Epithelial cell of proximal tubule (primary cell): Measurements from ENCODE around the gene SLC27A6. TPM values are rescaled to one million over a fixed set of nuclear protein-coding genes. Genes with fewer than 3 reads are reported as not detected.

Experiments
- DNase-seq: peaks from one replicate; pipeline ENCODE4 v3.0.0-alpha.2; 2011; ENCODE audit warnings: low read depth
- H3K4me3 ChIP-seq: 2 replicates; pipeline ENCODE4 v1.5.1; 2011; ENCODE audit warnings: low read depth, mild to moderate bottlenecking, low read length
- CTCF ChIP-seq: conservative IDR thresholded peaks from 2 replicates; pipeline ENCODE4 v1.5.1; 2012; ENCODE audit warnings: low read depth, mild to moderate bottlenecking, low read length
- total RNA-seq: library from RNA; depleted of rRNA; stranded (reverse); fragments of >200 nt; gene quantifications from 2 replicates; pipeline ENCODE4 v1.2.3, GENCODE V29; 2015

Gene SLC27A6
- total RNA-seq, 1 donor from 2014 or later = not detected

DNA sequence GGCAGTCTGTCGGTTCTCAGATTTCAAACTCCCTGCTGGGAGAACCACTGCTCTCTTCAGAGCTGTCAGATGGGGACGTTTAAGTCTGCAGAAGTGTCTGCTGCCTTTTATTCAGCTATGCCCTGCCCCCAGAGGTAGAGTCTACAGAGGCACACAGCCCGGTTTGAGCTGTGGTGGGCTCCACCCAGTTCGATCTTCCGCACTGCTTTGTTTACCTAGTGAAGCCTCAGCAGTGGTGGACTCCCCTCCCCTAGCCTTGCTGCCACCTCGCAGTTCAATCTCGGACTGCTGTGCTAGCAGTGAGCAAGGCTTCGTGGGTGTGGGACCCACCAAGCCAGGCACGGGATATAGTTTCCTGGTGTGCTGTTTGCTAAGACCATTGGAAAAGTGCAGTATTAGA is 8.0 kb downstream of the SLC27A6 start:
- no peak for DNase-seq
- no peak overlapping the region for H3K4me3 ChIP-seq
- no peak for TF ChIP-seq CTCF

DNA sequence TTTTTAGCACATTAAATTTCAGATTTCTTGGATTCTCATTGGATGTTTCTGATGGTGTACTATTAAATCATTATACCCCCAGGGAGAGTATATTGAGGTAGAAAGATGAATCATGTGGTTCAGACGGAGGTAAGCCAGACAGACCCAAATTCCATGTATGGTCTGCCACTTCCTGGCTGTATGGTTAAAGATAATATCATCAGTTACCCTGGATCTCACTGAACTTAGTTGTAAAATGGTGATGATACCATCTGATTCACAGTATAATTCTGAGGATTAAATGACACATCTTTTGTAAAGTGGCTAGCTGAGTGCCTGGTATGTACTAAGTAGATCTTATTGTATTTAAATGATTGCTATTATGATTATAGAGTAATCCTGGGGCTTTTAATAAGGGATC is 9.3 kb downstream of the SLC27A6 start:
- no peak for TF ChIP-seq CTCF
- DNase-seq = no peak
- H3K4me3 ChIP-seq = no peak overlapping the region

- DNase-seq = no peak
- TF ChIP-seq CTCF = no peak
- no peak overlapping the region for H3K4me3 ChIP-seq
These were observed 14.5 kb downstream of the SLC27A6 start for GRCh38 chr5:128979761-128980160.

- no peak for TF ChIP-seq CTCF
- no peak for DNase-seq
- H3K4me3 ChIP-seq = no peak overlapping the region
These were observed 15.6 kb downstream of the SLC27A6 start for GRCh38 chr5:128980917-128981316.

DNA sequence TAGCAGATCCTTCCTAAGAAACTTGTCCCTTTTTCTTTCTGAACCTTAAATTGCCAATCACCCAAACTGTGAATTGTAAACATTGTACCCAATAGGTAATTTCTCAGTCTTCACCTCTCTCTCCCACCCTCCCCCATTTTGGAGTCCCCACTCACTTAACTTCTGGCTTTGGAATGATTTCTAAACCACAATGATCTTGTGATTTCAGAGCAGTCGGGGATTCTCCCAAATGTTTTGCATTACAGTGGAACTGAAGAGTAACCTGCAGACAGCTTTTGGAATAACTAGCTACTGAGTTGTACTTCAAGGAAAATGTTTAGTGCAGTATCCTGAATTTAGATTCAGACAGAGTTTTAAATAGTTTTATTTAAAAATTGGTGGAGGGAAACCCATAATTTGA is 19.2 kb downstream of the SLC27A6 start:
- TF ChIP-seq CTCF = no peak
- H3K4me3 ChIP-seq = no peak overlapping the region
- no peak for DNase-seq

GRCh38 chr5:128988476-128988875 is 23.2 kb downstream of the SLC27A6 start:
- no peak for TF ChIP-seq CTCF
- DNase-seq = no peak
- H3K4me3 ChIP-seq = no peak overlapping the region

DNA sequence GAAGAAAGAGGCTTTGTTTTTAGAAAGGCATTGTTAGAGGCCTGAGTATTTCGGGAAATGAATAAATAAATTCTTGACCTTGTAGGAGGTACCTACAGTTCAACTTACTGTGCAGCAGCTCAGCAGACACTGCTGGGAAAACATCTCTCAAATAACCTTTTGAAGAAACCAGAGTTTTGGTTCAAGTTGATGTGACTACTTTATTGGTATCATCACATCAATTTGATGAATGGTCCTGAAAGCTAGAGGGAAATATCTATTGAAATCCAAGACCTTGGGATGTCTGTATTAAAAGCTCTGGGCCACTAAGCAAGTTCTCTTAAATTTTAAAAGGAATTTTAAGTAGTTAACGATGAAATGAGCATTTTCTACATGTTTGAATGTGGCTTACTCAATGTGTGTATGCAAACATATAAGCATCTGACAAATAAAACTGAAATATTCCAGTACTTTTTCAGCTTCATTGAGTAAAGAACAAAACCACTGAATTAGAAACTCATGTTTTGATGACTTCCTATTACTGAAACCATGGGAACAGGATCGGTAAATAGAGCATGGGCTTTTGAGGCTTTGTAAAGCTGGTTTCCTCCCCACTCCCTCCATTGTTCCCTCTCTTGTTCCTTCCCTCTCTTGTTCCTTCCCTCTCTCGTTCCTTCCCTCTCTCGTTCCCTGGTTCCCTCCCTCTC is 36.7 kb downstream of the SLC27A6 start:
- DNase-seq = no peak
- no peak for TF ChIP-seq CTCF
- no peak overlapping the region for H3K4me3 ChIP-seq
